WTC11 (cell line): ENCODE measurements around the gene BCAP29. TPM values are rescaled to one million over a fixed set of nuclear protein-coding genes. Genes with fewer than 3 reads are reported as not detected.

ENCODE experiments used
- ATAC-seq: fragments of 200-7000 bp; cut with Tn5 transposase; 2 replicates; pipeline ENCODE4 v1.10.0; 2021; ENCODE audit warnings: mild to moderate bottlenecking, moderate library complexity
- CTCF ChIA-PET: fragments of 300-600 bp; sonication (Branson Sonifier 250); formaldehyde crosslinking; loops from one replicate; lab custom pipeline; 2021; ENCODE audit warnings: antibody characterized with exemption; lab: Charles Lee
- POLR2A ChIA-PET: fragments of 350-600 bp; sonication (Branson Sonifier 250); formaldehyde crosslinking; loops from one replicate; lab custom pipeline; 2021; ENCODE audit warnings: antibody characterized with exemption; lab: Charles Lee
- DNase-seq: peaks from one replicate; pipeline ENCODE4 v3.0.0; 2021; ENCODE audit warnings: low spot score
- H3K27ac Mint-ChIP-seq: 2 replicates; pipeline ENCODE4 v1.8.0; 2021; ENCODE audit warnings: mixed read lengths
- H3K27me3 Mint-ChIP-seq: 2 replicates; pipeline ENCODE4 v1.8.0; 2021; ENCODE audit warnings: low read depth, mild to moderate bottlenecking, moderate library complexity, mixed read lengths
- H3K36me3 Mint-ChIP-seq: 2 replicates; pipeline ENCODE4 v1.8.0; 2021; ENCODE audit warnings: mixed read lengths
- H3K4me1 Mint-ChIP-seq: 2 replicates; pipeline ENCODE4 v1.8.0; 2022; ENCODE audit warnings: mixed read lengths
- H3K4me3 Mint-ChIP-seq: 2 replicates; pipeline ENCODE4 v1.8.0; 2021; ENCODE audit warnings: mild to moderate bottlenecking, moderate library complexity, mixed read lengths
- H3K9me3 Mint-ChIP-seq: 2 replicates; pipeline ENCODE4 v1.8.0; 2021; ENCODE audit warnings: mixed read lengths
- CDX4 ChIP-seq: fragments of 250-450 bp; sonication (Bioruptor Pico); IDR thresholded peaks from 2 replicates; pipeline ENCODE4 v1.9.0; 2021; ENCODE audit warnings: moderate library complexity, mild to moderate bottlenecking, inconsistent platforms, borderline replicate concordance
- CREB1 ChIP-seq: sonication (generic); formaldehyde crosslinking; IDR thresholded peaks from 2 replicates; pipeline ENCODE4 v1.8.0; 2023; ENCODE audit warnings: mild to moderate bottlenecking, missing genetic modification reagents
- CREM ChIP-seq: sonication (generic); formaldehyde crosslinking; IDR thresholded peaks from 2 replicates; pipeline ENCODE4 v1.8.1; 2022; ENCODE audit warnings: mild to moderate bottlenecking, missing genetic modification reagents, moderate library complexity
- CTCF ChIP-seq: fragments of 200-600 bp; IDR thresholded peaks from 2 replicates; pipeline ENCODE4 v1.8.0; 2022; ENCODE audit warnings: antibody characterized with exemption
- ELF4 ChIP-seq: sonication (generic); formaldehyde crosslinking; IDR thresholded peaks from 2 replicates; pipeline ENCODE4 v1.8.1; 2022; ENCODE audit warnings: low read depth, mild to moderate bottlenecking, moderate library complexity, missing genetic modification reagents
- ESRRA ChIP-seq: sonication (generic); formaldehyde crosslinking; IDR thresholded peaks from 2 replicates; pipeline ENCODE4 v1.8.1; 2022; ENCODE audit warnings: mild to moderate bottlenecking, missing genetic modification reagents, borderline replicate concordance
- FOXP1 ChIP-seq: sonication (generic); formaldehyde crosslinking; IDR thresholded peaks from 2 replicates; pipeline ENCODE4 v1.8.0; 2022; ENCODE audit warnings: missing genetic modification reagents, mild to moderate bottlenecking, moderate library complexity, borderline replicate concordance
- GTF2I ChIP-seq: fragments of 250-450 bp; sonication (Bioruptor Pico); conservative IDR thresholded peaks from 2 replicates; pipeline ENCODE4 v1.4.0; 2021; ENCODE audit warnings: mild to moderate bottlenecking
- MXD4 ChIP-seq: fragments of 250-450 bp; sonication (Bioruptor Pico); IDR thresholded peaks from 2 replicates; pipeline ENCODE4 v1.8.0; 2021; ENCODE audit warnings: mild to moderate bottlenecking, moderate library complexity, borderline replicate concordance
- NFATC4 ChIP-seq: fragments of 250-450 bp; sonication (Bioruptor Pico); IDR thresholded peaks from 2 replicates; pipeline ENCODE4 v1.9.0; 2021; ENCODE audit warnings: mild to moderate bottlenecking
- NFE2L1 ChIP-seq: sonication (generic); formaldehyde crosslinking; IDR thresholded peaks from 2 replicates; pipeline ENCODE4 v1.8.1; 2023; ENCODE audit warnings: missing genetic modification reagents
- NR1H2 ChIP-seq: sonication (generic); formaldehyde crosslinking; IDR thresholded peaks from 2 replicates; pipeline ENCODE4 v1.9.0; 2021; ENCODE audit warnings: mild to moderate bottlenecking, moderate library complexity, missing genetic modification reagents
- PRRX2 ChIP-seq: fragments of 250-450 bp; sonication (Bioruptor Pico); IDR thresholded peaks from 2 replicates; pipeline ENCODE4 v1.8.0; 2021; ENCODE audit warnings: mild to moderate bottlenecking
- SMAD3 ChIP-seq: sonication (generic); formaldehyde crosslinking; IDR thresholded peaks from 2 replicates; pipeline ENCODE4 v1.8.0; 2022; ENCODE audit warnings: missing genetic modification reagents, mild to moderate bottlenecking, borderline replicate concordance
- SP1 ChIP-seq: sonication (generic); formaldehyde crosslinking; conservative IDR thresholded peaks from 2 replicates; pipeline ENCODE4 v1.8.1; 2022; ENCODE audit warnings: missing genetic modification reagents
- STAT6 ChIP-seq: sonication (generic); formaldehyde crosslinking; conservative IDR thresholded peaks from 2 replicates; pipeline ENCODE4 v1.8.1; 2023; ENCODE audit warnings: mild to moderate bottlenecking, low read depth, missing genetic modification reagents, moderate library complexity
- ZNF263 ChIP-seq: sonication (generic); formaldehyde crosslinking; IDR thresholded peaks from 2 replicates; pipeline ENCODE4 v1.8.1; 2022; ENCODE audit warnings: low read depth, mild to moderate bottlenecking, moderate library complexity, missing genetic modification reagents
- ZNF317 ChIP-seq: sonication (generic); formaldehyde crosslinking; IDR thresholded peaks from 2 replicates; pipeline ENCODE4 v1.8.1; 2023; ENCODE audit warnings: low read depth, mild to moderate bottlenecking, moderate library complexity, missing genetic modification reagents, borderline replicate concordance
- ZNF512 ChIP-seq: sonication (generic); formaldehyde crosslinking; IDR thresholded peaks from 2 replicates; pipeline ENCODE4 v1.8.1; 2022; ENCODE audit warnings: missing genetic modification reagents, borderline replicate concordance
- total RNA-seq: library from RNA; stranded (reverse); gene quantifications from 3 replicates; pipeline ENCODE4 v1.2.3, GENCODE V29; 2021

BCAP29 gene
- total RNA-seq, 1 experiment from 2014 or later = 14.5 TPM

- TF ChIP-seq STAT6 (CRISPR knock-in tag) (no peak), NFATC4 (CRISPR knock-in tag) (no peak), CREB1 (no peak), ESRRA (CRISPR knock-in tag) (no peak), NR1H2 (no peak), GTF2I (no peak)
These were observed 17.0 kb downstream of the BCAP29 start (continued) for GRCh38 chr7:107596881-107597581.

- ATAC-seq = no peak
- no peaks in the 10 kb centered on the region for H3K9me3 Mint-ChIP-seq
- TF ChIP-seq CREB1 = no peak
- no peak for TF ChIP-seq ELF4 (CRISPR knock-in tag)
- no peak for TF ChIP-seq CTCF
- no peak for TF ChIP-seq FOXP1 (CRISPR knock-in tag)
- TF ChIP-seq PRRX2 (CRISPR knock-in tag) = no peak
- no peak for TF ChIP-seq SMAD3
- no peak for TF ChIP-seq ZNF512
- no peak overlapping the region for H3K4me3 Mint-ChIP-seq
- no peak overlapping the region for H3K27ac Mint-ChIP-seq
- H3K36me3 Mint-ChIP-seq = peaks cover 5% of the 10 kb centered on the region; the same call in 1 of the 2 replicates
- H3K4me1 Mint-ChIP-seq = peaks cover 6% of the 10 kb centered on the region
- ChIA-PET CTCF (interaction anchor here (1.3 kb wide), 1 partner anchor 135 kb away, joined by 3 read pairs; no protein-coding TSS in a partner anchor), POLR2A (no interaction called here)
- DNase-seq = no peak
- no peaks in the 10 kb centered on the region for H3K27me3 Mint-ChIP-seq
These were observed 17.5 kb downstream of the BCAP29 start for GRCh38 chr7:107597582-107597916.

- CTCF ChIA-PET = interaction anchor here (1.3 kb wide), 1 partner anchor 135 kb away, joined by 3 read pairs; no protein-coding TSS in a partner anchor
- H3K4me1 Mint-ChIP-seq = peaks cover 6% of the 10 kb centered on the region
These were observed 17.9 kb downstream of the BCAP29 start for GRCh38 chr7:107597953-107598352.

GRCh38 chr7:107599262-107599661 lies 19.2 kb downstream of the BCAP29 start:
- Mint-ChIP-seq H3K9me3 (no peaks in the 10 kb centered on the region), H3K4me1 (peaks cover 6% of the 10 kb centered on the region), H3K27ac (no peak overlapping the region), H3K36me3 (peaks cover 5% of the 10 kb centered on the region; the same call in 1 of the 2 replicates), H3K27me3 (no peaks in the 10 kb centered on the region), H3K4me3 (no peak overlapping the region)
- no peak for DNase-seq
- ChIA-PET CTCF (no interaction called here), POLR2A (no interaction called here)
- TF ChIP-seq CREM (CRISPR knock-in tag) = no peak
- no peak for TF ChIP-seq NR1H2
- TF ChIP-seq NFATC4 (CRISPR knock-in tag) = no peak
- TF ChIP-seq CDX4 = no peak
- ATAC-seq = no peak

More at GRCh38 chr7:107597953-107598352, 17.9 kb downstream of the BCAP29 start:
- no peak for ATAC-seq
- H3K36me3 Mint-ChIP-seq = peaks cover 5% of the 10 kb centered on the region; the same call in 1 of the 2 replicates
- DNase-seq = no peak
- TF ChIP-seq SP1 = no peak
- TF ChIP-seq NFE2L1 (CRISPR knock-in tag) = no peak
- TF ChIP-seq ZNF317 (CRISPR knock-in tag) = no peak
- no peak for TF ChIP-seq MXD4
- no peak for TF ChIP-seq NR1H2
- no peak for TF ChIP-seq ZNF263 (CRISPR knock-in tag)
- TF ChIP-seq, all 79 proteins: peak for 0
- Mint-ChIP-seq H3K9me3 (no peaks in the 10 kb centered on the region), H3K4me3 (no peak overlapping the region), H3K27me3 (no peaks in the 10 kb centered on the region), H3K27ac (no peak overlapping the region)
- POLR2A ChIA-PET = no interaction called here
